ENCODE measurements around the gene BAD.
"Not testable (repeated sequence)": the region's sequence is repeated elsewhere in the genome, so short reads cannot be mapped to it uniquely, and the experiment has no call there.

Gene BAD

GRCh38 chr11:64284048-64284961 lies at the start of gene BAD:
Gene BAD, minus strand, starts transcription at chr11:64284665. Its CDS starts 297 bp downstream, at chr11:64284368.
- peak; percentile 97 for DNase-seq

DNA sequence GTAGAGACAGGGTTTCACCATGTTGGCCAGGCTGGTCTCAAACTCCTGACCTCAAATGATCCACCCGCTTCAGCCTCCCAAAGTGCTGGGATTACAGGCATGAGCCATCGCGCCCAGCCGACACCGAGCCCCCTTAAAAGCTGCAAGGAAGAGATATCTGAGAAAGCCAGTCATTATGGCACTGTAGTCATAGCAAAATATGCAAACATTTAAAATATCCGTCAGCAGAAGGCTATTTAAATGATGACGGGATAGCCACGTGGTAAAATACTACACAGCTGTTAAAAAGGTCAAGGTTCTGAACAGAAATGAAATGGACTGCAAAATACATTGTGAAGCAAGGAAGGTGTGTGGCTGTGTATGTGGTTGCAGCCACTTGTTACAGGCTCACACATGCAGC lies 49.1 kb upstream of the BAD start:
- DNase-seq = no peak

DNA sequence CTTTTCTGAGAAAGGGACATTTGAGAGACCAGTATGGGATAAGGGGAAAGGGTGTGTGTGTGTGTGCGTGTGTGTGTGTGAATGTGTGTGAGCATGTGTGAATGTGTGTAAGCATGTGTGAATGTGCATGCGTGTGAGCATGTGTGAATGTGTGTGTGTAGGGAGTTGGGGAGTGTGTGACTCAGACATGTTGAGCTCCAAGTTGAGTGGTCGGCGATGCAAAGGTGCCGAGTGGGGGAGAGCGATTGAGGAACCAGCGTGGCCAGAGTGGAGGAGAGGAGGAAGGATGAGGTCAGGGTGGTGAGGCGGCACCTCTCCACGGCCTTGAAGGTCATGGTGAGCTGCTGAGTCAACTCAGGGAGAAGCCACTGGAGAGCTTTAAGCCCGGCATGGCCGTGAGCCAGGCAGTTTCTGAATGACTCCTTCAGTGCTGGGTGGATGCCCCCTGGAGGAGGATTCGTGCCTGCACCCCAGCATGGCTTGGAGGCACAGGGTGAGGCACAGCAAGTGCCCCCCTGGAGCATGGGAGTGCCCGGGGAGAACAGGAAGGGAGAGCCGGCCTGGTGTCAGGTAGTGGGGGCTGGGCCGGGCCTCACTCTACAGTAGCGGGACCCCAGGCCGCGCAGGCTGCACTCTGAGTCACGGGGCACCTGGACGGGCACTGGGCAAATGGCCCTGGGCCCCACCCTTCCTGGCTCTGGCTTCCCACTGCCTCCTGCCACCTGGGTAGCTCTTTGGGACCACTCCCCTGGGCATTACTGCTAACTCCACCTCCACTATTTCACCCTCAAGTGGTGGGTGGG lies 47.3 kb upstream of the BAD start:
- peak; percentile 93 for DNase-seq

GRCh38 chr11:64330888-64331287 lies 46.4 kb upstream of the BAD start:
- no peak for DNase-seq

- no peak for DNase-seq
Measured at GRCh38 chr11:64327993-64328392, 43.5 kb upstream of the BAD start.

DNA sequence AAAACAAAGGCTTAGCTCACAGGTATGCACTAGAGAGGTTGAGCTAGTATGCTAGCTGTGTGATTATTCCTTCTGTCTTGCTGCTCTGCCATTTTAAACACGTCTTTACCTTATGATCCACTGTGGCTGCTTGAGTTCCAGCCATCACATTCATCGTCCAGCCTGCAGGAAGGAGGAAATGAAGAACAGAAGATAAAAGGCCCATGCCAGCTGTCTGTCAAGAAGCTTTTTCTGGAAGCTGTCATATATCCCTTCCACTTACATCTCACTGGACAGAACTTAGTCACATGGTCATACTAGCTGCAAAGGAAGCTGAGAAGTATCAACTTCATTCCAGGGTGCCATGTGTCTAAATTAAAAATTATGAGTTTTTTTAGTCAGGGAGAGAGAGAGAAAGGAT lies 42.9 kb upstream of the BAD start:
- DNase-seq = no peak

DNA sequence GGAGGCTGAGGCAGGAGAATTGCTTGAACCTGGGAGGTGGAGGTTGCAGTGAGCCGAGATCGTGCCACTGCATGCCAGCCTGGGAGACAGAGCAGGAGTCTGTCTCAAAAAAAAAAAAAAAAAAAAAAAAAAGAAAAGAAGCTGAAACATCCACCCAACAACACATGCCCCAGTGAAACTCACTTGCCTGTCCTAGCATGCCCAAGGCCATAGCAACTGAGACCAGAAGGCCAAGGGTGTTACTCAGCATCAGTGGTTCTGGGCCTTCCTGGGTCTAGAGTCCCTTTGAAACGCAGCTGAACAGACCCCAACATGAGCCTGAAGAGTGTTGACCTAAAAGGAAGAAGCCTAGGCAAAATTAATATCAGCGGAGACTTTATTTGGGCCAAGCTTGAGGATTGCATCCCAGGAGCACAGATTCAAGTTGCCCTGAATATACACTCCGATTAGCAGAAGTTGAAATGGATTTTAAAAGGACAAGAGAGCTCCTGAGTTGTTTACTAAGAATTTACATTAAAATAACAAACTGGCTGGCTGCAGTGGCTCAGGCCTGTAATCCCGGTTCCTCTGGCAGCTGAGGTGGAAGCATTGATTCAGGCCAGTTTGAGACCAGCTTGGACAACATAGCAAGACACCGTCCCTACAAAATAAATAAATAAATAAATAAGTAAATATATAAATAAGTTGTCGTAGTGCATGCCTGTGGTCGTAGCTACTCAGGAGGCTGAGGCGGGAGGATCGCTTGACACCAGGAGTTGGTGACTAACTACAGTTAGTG lies 40.4 kb upstream of the BAD start:
- no peak for DNase-seq

DNA sequence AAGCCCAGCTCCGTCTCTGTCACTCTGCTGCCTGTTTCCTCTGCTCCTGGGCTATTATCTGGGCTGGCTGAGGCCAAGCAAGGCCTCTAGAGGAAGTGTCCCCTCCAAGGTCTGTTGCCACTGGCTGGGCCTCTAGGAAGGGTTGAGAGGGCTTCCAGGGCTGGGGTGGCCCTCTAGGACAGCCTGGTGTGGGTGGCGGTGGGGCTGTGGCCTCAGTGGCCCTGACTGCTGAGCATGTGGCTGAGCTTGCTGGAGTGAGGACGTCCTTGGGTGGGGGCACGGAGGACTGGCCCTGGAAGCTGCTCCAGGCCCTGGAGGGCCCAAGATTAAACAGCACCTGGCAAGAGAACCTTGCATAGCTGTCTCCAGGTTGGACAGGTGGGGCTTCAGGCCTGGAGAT lies 39.5 kb upstream of the BAD start:
- not testable (repeated sequence) for DNase-seq

DNA sequence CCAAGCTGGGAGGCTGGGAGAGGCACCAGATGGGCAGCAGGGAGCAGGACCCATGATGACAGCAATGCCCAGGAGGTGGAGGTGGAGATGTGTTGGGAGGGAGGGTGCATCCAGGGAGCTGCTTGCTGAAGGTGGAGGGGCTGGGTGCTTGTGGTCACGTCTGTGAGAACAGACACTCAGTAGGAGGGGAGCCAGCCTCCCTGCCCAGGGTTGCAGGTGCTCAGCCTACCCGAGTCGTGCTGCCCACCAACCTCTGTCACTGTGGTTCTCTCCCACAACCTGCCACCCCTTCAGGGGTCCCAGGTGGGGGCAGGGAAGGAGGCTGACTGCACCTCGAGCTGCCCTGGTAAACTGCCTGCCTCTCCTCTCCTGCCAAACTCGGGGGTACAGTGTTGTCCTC lies 38.9 kb upstream of the BAD start:
- DNase-seq = no peak

DNA sequence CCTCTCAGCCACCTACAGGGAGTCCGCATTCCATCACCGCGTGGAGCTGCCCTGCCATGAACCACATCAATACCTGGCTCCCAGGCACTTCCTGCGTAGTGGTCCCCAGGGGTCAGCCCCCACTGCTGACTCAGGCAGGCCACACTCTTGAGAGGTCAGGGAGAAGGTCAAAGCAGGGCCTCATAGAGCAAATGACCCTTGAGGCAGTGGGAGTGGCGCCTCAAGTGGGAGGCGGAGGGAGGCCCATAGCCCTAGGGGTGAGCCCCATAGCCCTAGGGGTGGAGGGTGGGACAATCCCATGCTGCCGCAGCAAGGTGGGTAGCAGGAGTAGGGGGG lies 38.4 kb upstream of the BAD start:
- DNase-seq = no peak

- DNase-seq = no peak
Measured at GRCh38 chr11:64321533-64321932, 37.1 kb upstream of the BAD start.

DNA sequence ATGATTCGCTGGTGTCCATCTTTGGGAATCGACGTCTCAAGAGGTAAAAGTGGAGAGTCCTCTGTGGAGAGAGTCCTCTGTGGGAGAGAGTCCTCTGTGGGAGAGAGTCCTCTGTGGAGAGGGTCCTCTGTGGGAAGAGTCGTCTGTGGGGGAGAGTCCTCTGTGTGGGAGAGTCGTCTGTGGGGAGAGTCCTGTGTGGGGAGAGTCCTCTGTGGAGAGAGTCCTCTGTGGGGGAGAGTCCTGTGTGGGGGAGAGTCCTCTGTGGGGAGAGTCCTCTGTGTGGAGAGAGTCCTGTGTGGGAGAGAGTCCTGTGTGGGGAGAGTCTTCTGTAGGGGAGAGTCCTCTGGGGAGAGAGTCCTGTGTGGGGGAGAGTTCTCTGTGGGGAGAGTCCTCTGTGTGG lies 36.6 kb upstream of the BAD start:
- no peak for DNase-seq

DNA sequence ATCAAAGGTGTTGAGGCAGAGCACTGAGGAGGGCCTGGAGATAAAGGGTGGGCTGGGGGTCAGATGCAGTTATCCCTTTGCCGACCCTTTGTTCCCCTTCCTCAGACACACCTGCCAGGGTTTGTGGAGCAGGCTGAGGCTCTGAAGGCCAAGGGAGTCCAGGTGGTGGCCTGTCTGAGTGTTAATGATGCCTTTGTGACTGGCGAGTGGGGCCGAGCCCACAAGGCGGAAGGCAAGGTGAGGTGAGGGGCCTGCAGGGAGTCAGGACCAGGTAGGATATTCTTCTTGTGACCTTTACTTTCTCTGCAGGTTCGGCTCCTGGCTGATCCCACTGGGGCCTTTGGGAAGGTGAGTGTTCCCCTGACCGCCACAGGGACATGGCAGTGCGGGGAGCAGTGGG lies 36.1 kb upstream of the BAD start:
- no peak for DNase-seq

GRCh38 chr11:64318766-64319761 lies 34.6 kb upstream of the BAD start:
- DNase-seq = no peak

- DNase-seq = peak; percentile 98
Measured at GRCh38 chr11:64317961-64318765, 33.7 kb upstream of the BAD start, which contains the start of gene PRDX5. Gene PRDX5, plus strand, starts transcription at chr11:64318121. Its CDS starts 95 bp downstream, at chr11:64318216.

DNA sequence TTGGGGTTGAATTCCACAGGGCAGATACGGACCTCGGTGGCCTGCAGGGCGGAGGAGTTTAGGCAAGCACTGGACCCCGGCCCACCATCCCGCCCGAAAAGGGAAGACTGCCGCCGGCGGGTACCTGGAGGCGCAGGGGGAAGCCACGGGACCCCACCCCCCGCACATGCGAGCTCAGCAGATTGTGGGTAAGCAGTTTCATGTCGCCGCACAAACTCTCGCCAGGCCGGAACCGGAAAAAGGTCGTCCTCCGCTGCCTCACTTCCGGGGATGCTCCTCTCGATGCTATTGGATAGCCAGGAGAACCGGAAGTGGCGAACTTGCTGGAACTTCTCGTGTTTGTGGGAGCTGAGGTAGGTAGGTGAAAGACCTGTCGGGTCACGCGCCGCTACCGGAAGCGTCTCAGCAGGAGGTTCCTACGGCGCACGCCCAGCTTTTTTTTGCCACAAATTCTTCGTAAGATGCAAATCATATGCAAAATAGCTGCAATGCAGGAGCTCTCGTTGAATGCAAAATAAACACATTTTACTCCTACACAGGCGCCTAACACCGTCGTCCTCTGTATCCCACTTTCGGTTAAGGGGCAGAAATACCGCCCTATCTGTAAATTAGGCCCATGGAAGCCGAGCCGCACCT lies 33.0 kb upstream of the BAD start, which contains the start of gene TRMT112:
Gene TRMT112, minus strand, starts transcription at position 235 of the 636 bp plus-strand sequence. Its CDS starts 33 bp downstream, at position 202.
- DNase-seq = peak; percentile 99

DNA sequence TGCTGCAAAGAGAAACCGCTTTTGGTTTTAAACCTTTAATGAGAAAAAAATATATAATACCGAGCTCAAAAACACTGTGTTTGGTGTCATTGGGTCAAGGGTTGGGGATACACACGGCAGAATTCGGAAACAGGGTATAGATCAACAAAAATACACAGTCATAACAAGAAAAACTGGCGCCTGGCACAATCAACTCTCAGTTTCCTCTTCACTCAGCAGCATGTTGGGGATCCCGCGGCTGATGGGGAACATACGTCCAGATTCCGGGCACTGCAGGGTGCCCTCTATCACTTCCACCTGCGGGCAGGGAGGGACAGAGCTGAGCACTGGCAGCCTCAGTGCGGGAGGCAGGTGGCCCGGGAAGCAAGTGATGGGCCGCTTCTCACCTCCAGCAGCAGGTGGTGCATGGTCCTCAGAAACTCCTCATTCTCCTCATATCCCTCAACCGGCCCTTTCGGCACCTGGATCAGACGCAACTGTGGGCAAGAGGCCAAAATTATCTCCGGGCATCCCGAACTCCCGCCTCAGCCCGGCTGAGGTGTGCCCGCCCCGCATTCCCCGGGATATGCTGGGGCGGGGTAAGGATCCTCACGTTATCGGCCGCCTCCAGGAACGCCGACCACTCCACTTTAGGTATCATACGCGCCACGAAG lies 32.3 kb upstream of the BAD start:
- peak; percentile 78 for DNase-seq

DNA sequence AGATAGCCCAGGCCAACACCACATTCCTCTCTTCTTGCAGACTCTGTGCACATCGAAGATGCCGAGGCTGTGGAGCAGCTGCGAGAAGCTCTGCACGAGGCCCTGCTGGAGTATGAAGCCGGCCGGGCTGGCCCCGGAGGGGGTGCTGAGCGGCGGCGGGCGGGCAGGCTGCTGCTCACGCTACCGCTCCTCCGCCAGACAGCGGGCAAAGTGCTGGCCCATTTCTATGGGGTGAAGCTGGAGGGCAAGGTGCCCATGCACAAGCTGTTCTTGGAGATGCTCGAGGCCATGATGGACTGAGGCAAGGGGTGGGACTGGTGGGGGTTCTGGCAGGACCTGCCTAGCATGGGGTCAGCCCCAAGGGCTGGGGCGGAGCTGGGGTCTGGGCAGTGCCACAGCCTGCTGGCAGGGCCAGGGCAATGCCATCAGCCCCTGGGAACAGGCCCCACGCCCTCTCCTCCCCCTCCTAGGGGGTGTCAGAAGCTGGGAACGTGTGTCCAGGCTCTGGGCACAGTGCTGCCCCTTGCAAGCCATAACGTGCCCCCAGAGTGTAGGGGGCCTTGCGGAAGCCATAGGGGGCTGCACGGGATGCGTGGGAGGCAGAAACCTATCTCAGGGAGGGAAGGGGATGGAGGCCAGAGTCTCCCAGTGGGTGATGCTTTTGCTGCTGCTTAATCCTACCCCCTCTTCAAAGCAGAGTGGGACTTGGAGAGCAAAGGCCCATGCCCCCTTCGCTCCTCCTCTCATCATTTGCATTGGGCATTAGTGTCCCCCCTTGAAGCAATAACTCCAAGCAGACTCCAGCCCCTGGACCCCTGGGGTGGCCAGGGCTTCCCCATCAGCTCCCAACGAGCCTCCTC lies 31.4 kb upstream of the BAD start:
- DNase-seq = not testable (repeated sequence)
